Measurements from ENCODE around the gene ERC2.
"Not testable (repeated sequence)": the region's sequence is repeated elsewhere in the genome, so short reads cannot be mapped to it uniquely, and the experiment has no call there.

ERC2 gene

DNA sequence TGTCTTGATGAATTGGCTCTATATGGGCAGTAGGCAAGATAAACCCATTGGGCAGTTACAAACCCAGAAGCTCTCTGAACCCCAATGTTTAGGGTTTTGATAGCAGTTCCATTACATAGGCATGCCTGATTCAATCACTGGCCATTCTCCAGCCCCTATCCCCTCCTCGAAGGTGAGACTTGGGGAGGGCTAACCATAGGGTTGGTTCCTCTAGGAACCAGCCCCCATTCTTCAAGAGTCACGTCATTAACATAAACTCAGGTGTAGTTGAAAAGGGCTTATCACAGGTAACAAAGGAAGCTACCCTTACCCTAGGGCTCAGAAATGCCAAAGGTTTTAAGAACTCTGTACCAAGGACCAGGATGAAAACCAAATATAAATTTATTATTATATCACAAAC is 353.1 kb downstream of the ERC2 start:
- no peak for DNase-seq

DNA sequence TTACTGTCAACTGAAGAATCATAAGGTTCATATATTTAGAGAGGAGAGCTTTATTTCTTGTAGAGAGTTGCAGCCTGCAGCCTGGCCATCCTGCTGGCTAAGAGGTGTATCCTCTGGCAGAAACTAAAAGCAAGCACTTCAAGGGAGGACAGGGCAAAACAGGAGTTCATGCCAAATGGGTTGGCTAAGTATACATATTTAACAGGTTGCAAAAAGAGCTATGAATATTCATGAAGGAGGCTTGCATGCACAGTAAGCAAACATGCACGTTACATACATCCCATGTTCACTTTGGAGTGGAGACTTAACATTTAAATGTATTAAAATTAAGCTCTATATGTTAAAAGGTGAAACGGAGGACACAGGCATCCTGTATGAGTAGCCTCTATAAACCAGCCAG is 354.4 kb downstream of the ERC2 start:
- no peak for DNase-seq

DNA sequence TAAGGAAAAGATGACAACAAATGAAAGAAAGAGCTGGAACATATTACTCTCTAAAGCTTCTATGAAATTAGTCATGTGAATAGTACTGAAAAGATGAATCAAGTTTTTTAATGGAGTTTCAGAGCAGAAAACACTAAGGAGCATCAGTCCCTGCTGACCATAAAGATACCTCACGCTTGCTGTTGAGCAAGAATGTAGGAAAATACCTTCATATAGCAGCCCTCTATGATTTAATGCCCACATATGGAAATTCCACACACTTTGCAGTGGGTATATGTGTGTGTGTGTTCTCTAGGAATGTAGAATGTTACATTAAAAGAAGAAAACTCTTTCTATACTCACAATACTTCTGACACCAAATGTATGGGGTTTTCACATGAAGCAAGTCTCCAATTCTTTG is 355.0 kb downstream of the ERC2 start:
- DNase-seq, result no peak

DNA sequence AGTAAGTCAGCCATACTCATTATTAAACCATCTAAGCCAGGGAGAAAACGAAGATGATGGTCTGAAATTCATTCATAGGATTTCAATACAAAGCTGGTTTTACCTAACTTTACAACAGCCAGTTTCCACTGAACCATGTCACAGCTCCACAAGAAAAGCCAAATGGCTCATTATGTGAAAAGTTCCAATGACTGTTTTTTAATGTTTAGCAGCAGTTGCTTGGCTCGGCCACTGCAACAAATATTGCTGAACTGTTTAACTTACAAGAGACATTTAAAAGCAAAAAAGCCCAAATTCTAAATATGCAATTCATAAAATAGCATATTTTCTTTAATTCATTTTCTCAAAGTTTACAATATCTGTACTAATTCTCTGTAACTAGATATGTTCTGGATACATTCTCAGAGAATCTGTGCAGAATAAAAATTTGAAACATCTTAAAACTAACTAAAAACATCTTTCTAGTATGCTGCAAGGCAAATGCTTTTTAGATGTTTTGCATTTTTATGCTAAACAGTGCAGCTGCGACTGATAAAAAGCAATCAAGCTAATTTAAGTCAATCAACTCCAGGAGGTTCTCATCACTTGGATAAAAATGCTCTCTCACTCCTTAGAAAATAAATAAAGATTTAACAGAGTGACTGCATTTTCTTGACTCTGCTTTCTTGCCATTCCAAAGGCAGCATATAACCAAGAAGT is 356.5 kb downstream of the ERC2 start:
- DNase-seq, result no peak

DNA sequence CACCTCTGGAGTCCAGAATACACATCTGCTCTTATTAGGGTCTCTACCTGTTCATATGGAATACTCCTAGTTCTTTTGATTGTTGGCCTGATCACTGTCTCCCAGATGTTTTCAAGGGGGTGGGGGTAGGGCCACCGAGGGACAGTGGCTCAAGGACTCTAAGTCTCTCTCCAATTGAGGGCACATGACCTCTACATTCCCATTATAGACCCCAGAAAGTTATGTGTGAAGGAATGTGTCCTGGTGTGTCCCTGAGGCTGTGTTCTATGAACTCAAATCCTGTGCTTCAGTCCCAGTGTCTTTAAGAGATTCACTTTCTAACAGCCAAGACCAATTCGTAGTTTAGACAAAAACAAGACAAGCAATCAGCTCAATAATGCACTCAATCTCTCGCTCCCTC is 357.4 kb downstream of the ERC2 start:
- DNase-seq, result no peak

DNA sequence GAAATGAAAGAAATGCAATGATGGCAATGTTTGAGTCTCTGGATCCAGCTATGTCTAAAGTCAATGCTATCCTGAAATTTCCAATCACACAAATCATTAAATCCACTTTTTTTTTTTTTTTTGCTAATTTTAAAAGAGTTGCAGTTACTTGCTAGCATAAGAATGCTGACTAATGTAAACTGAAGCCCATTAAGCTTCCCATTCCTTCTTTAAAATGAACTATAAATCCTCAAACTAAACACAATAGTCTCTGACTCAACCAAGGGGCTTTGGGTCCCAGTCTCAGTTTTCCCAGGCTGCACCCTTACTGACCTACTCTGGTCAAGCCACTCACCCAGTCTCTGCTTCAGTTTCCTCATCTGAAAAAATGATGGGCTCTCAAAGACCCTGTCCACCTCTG is 361.1 kb downstream of the ERC2 start:
- DNase-seq, result no peak

DNA sequence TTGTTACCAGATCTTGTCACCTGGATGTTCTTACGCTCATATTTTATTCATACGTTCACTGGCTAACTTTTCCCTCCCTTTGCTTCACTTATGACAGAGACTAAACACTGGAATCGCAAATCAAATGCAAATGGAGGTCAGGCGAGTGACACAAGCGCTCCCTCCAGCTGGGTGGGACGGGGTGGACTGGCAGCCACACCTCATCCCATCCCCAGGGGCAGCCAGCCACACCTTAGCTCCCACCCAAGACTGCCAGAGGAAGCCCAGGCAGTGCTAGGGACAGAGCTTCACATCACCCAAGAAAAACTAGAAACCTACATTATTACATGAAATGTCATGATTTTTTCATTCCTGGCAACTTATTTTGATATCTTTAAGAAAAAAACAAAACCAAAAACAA is 366.2 kb downstream of the ERC2 start:
- DNase-seq, result no peak

DNA sequence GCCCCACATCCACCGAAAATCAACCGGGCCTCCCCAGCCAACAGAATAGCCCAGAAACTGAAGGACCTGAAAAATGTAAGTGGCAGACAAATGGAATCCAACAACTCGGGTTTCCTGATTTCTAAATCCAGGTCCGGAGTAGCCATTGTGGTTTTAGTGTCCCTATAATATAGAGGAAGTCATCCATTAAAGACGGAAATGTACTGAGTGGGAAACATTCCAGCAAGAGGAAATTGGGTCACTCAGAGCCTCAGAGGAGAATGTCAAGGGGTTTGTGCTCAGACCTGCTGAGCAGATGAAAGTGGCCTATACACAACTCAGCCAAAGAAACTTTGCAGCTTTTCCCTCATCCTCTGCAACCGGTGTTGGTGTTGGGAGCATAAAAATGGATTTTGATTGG is 366.7 kb downstream of the ERC2 start:
- DNase-seq, result no peak

DNA sequence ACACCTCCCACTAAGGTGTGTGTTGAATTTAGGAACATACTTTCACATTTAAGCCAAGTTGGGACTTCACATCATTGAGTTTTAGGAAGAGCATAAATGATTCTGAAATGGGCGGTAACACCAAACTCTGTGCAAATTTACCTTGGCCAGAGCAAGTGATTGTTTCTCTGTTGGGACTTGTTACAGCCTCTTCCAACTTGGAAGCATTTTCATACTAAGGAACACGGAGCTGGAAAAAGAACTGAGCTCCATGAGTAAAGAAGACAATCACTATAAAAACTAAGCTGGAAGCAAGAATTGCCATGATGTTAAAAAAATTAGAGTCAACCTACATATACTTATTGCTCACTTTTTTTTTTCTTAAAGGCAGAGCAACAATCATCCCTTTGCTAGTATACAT is 371.3 kb downstream of the ERC2 start:
- no peak for DNase-seq

DNA sequence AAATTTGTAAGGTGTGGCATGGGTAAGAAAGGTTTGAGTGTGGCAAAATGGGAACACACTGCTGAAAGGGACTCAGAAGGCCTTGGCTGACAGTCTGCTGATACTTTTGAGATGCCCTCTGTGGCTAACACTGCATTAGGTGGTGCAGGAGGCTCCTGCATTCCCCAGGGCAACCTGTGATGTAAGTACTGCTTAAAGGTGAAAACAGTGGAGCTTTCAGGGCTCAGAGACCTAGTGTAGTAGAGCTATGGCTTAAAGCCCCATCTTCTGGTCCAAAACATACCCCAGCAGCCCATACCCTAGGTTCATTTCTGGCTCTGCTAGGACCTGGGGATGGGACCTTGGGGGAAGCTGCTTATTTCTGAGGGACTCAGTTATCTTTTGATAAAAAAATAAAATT is 374.1 kb downstream of the ERC2 start:
- no peak for DNase-seq

DNA sequence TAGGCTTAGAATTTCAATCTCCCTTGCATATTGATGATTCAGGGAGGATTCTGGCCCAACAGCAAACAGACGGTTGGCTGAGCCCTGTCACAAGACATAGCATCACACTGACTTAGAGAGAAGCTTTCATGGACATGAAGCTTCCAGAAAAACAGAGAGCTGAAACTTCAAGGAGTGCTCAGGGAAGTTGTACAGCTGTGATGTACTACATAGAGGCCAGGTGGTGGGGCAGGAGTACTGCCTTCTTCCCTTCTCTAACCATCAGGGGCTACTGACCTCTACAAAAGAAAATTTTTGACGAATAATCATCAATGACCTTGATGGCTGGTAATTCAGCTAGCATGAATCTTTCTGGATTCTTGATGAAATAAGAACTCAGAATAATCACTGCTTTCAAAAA is 378.5 kb downstream of the ERC2 start:
- no peak for DNase-seq

DNA sequence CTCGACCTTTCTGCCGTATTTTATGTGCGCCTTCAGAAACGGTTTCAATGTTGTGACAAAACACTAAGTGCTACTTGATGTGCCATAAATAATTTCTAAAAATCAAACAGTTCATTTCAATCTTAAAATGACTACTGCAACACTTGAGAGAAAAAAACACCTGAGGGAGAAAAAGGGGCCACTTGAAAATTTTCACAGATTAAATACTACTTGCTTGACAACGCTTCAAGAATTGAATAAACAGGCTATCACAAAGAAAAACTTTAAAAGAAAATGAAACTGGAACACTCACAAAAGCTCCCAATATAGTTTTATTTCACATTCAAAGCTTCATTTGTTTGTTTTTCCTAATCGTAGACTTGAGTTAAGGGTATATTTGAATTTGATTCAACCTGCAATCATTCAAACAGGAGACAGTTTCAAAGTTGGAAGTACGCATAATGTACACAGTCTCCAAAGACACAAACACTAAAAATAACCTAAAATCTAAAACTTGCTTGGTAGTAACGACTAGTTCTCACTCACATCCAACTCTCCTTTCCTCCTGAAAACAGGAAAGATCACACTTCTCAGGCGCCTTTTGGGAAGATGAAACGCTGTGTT is 380.7 kb downstream of the ERC2 start:
- no peak for DNase-seq

DNA sequence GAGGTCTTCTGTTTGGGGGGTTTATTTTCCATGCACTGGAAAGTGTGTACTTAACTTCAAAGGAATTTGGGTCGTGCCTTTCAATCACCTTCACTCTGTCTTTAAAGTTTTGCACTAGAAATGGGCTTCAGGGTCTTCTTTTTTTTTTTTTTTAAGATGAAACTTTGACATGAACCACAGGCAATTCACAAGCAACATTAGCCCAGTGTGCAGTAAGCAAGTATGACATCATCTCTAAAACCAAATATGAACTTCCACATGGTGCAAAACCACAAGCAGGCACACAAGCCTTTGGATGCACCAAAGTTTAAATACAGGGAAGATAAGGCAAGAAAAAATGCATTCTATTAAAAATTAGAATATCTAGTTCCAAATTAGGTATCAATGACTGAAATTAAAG is 381.9 kb downstream of the ERC2 start:
- no peak for DNase-seq

DNA sequence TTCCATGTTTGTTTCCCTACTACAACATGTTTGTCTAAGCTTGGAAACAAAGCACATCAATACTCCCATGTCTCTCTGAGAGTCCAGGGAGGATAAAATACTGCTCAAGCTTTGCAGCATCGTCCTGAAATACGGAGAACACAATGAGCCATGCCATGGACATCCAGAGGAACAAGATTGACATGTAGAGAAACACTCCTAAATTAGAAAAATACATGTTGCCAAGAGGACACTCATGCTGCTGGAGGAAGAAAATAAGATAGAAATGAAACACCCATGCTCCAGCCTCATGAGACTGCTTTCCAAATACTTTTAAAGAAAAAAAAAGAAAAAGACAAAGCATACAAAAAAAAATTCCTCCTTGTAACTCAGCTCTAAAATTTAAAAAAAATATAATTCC is 387.0 kb downstream of the ERC2 start:
- DNase-seq, result no peak

DNA sequence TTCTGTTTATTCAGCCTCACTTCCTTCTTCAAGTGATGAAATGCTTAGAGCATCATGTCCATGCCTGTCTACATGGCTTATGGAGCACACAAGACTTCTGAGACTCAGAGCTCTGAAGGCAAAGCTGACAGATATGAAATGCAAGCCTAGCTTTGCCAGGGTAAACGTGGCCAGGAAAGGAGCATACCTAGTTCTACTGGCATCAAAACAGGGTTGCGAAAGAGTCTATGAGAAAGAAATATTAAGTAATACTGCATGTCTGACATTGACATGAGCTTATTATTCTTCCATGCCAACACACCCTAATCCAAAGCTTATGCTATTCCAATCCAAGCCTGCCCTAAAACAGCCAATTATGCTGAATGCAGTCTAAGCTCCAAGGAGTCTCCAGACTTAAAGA is 391.5 kb downstream of the ERC2 start:
- no peak for DNase-seq

DNA sequence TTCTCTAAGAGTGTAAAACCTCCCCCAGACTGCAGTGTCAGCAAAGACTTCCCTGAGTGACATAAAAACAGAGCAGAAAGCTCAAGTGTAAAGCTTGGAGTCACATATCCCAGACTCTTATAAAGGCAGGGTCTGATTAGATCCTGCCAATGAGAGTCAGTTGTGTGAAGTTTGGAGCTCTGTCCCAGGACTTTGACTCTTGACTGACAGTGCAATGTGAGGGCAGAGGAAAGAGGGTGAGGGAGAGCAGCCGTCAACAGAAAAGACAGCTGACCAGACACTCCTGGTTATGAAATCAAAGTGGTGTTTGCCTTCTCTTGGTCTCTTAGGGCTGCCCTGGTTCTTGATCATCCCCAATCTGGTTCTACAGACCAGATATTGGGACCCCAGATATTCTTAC is 393.2 kb downstream of the ERC2 start:
- DNase-seq, result no peak

DNA sequence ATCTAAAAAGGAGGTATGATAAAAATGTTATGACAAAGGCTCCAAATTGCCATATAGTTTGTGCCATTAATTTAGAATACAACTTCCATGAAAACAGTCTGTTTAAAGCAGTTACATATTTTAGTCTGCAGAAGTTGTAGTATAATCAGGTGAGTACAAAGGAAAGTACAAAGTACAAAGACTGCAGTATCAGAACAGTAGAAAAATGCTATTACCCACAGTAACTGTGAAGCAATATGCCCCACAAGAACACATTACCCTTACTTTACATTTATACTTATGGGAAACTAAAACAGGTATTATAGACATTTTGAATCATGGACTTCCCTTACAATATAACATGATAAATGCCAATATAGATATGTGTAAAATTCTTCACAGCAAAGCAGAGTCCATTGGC is 398.5 kb downstream of the ERC2 start:
- DNase-seq, result no peak

DNA sequence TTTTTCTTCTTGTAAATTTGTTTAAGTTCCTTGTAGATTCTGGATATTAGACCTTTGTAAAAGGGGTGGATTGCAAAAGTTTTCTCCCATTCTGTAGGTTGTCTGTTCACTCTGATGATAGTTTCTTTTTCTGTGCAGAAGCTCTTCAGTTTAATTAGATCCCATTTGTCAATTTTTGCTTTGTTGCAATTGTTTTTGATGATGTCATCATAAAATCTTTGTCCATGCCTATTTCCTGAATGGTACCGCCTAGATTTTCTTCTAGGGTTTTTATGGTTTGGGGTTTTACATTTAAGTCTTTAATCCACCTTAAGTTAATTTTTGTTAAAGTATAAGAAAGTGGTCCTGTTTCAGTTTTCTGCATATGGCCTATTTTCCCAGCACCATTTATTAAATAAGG is 401.9 kb downstream of the ERC2 start:
- not testable (repeated sequence) for DNase-seq

DNA sequence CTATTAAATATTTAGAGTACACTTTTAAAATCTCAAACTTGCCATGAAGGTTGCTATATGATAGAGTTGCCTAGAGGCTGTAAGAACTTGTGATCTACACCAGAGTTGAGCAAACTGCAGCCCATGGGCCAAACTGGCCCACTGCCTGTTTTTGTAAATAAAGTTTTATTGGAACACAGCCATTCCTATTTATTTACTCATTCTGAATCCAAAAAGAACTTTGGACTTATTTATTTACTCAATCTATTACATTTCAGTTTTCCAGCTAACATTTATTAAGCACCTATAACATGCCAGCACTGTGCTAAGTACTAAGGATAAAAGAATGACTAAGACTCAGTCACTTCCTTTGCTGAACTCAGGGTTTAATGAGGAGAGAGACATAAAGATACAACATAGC is 403.6 kb downstream of the ERC2 start:
- no peak for DNase-seq

DNA sequence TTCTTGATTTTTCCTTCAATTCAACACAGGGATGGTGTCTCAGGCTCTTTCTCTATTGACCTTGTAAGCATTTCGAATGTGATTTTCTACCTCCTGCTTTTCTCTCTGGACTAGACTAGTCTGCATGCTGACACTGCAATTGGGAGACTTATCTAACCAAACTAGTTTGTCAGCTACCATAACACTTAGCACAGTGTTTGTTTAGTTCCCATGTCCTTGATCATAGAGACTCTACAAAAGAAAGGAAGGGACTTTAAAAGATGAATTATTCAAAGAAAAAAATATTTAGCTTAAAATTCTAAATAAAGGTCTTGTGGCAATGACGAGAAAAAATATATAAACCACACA is 407.0 kb downstream of the ERC2 start:
- no peak for DNase-seq

DNA sequence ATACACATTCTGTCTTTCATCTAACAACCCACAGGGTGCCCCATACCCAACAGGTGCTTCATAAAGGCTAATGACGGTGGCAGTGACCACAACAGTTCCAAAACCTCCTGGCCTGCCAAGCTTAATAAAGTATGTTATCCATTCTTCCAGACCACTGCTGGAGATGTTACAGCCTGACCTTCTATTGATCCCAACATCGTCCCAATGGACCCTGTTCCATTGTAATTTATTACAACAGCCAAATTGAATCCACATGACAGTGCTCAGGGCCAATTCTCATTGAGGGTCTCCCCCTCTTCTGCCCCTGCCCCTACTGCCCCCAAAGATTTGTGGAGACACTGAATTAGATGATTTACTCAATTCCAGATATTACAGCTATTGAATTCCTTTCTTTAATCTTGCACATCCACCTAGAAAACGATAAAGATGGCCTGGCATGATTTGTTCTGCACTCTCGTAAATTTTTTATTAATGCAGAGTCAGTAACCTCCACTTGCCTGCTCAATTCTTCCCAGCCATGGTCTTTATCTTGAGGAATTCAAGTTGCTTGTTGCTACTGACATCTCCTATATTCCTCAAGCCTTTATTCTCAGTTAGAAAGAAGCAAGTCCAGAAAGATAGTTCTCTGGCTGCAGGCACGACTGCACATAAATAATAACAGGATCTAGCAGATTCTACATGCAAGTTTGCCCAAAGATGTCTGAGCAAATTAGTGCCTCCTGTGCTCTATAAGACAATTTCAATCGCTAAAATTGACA is 407.6 kb downstream of the ERC2 start:
- DNase-seq, result no peak

DNA sequence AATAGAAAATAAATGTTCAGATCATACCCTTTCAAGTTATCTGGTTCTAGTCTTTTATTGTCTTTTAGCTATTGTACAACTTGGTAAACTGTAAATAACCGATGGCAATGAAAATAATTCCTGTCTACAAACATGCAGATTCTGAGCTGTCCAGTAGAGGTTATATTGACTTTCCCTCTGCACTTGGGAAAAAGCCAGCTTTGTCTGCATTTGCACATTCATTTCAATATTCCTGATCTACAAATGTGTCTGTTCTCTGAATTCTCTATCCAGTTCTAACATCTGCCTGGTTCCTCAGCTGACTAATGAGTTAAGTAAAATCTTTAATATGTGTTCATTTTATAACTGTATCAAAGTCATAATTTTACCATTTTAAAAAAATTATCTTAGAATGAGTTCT is 408.5 kb downstream of the ERC2 start:
- DNase-seq, result no peak

DNA sequence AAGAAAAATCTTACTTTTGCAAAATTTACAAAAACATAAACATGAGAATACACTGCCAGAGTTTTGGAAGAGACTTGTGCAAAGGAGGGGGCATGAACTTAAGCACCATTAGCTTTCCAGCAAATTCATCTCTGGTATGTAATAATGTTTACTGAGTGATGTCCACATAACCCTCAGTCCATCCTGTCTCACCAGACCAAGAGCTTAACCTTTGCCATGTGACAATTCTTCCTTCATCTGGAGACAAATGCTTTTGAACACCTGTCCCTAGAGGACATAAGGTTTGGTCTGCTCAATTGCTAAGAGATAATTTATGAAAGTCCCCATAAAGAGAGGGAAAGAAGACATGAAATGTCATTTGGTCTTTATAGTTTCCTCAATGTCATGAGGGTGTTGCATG is 412.3 kb downstream of the ERC2 start:
- DNase-seq, result no peak

DNA sequence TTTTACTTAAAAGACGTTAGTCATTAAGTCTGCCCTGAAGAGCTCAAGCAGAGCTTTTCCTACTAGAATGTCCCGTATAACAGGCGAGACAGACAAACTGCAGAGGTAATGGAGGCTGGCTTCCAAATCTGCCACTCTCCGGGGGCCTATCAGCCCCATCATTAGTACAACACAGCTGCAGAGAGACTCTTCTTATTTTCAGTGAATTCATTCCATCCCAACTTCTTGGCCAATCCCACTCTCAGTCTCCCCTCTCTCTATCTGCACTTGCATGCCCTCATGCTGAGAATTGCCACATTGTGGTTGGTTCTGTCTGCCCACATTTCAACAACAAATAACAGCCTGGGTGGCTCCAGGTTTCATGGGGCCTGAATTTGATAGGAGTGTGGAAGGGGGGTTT is 412.7 kb downstream of the ERC2 start:
- no peak for DNase-seq

DNA sequence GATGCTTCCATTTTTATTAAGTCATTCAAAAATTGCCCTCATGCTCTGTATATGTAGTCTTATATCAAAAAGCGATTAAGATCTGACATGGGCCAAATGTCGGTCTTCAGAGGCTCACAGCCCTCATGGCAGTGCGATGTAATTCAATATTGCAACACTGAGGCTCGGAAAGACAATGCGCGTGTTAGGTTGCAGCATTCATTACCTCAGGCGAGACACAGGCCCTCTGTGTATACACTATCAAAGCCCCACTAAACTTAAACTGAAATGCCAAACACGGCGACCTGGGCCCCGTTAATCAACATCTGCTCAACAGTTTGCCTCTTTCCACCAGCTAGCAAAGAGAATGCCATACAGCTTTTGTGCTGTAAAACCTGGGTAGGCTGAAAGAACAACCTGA is 413.4 kb downstream of the ERC2 start:
- DNase-seq, result no peak

Measured in CD4-positive, alpha-beta T cell treated with Interleukin-17A for 4 hours (primary cell).